ENCODE results near the gene RGP1.

DNA sequence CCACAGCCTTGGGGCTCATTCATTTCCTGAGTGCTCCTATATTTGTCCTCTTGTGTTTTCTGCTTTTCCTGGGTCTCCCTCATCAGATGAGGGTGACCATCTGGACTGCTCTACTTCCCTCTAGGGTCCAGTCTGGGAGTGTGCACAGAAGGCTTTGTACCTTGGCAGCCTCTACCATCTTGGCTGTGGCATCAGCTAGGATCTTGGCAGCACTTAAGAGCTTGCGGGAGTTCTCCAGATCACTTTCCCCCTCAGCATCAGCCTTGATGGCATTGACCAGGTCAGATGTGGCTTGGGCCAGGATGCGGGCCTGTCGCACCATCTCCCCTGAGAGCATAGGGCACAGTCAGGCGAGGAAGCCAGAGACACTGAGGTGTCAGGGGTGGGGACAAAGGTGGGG lies 32.9 kb upstream of the RGP1 start:
- TF ChIP-seq, protein P1, sequence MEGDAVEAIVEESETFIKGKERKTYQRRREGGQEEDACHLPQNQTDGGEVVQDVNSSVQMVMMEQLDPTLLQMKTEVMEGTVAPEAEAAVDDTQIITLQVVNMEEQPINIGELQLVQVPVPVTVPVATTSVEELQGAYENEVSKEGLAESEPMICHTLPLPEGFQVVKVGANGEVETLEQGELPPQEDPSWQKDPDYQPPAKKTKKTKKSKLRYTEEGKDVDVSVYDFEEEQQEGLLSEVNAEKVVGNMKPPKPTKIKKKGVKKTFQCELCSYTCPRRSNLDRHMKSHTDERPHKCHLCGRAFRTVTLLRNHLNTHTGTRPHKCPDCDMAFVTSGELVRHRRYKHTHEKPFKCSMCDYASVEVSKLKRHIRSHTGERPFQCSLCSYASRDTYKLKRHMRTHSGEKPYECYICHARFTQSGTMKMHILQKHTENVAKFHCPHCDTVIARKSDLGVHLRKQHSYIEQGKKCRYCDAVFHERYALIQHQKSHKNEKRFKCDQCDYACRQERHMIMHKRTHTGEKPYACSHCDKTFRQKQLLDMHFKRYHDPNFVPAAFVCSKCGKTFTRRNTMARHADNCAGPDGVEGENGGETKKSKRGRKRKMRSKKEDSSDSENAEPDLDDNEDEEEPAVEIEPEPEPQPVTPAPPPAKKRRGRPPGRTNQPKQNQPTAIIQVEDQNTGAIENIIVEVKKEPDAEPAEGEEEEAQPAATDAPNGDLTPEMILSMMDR (IDR thresholded peaks at IDR 0.05), result no peak
- TF ChIP-seq POLR2A (IDR thresholded peaks at IDR 0.05), result no peak

All from testis (tissue), 2 donors.